ENCODE results near the gene LRRC15. TPM values are rescaled to one million over a fixed set of nuclear protein-coding genes. Genes with fewer than 3 reads are reported as not detected.

LRRC15 gene
- total and polyA plus RNA-seq, 7 donors = 0.01 to 0.09 (median 0.04) TPM; not detected in 4

DNA sequence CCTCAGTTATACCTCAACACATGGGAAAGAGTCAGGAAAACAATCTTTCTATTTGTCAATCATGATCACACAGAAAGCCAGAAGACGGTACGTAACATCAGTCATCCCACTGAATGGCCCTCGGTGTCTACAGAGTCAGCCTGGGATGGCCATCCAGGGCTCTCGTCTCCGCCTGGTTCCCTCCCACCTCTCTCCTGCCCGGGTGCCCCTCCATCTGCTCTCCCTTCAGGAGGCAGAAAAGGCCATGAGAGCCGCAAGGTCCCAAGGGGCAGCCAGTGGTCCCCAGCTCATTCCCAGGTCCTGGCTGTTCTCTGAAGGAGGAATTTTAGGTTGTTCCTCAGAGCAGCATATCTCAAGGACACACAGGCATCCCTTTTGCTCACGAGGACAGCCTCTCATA lies 4.4 kb upstream of the LRRC15 start:
- intact Hi-C loops (cut with DNase I) = loop anchor here in 1 of 2 donors (1.0 kb wide), 1 partner anchor 25 kb away; the partner anchor contains the start of gene GP5
- H3K36me3 ChIP-seq (ENCODE audit: insufficient read depth in 1 of 2, low read depth in 1 of 2) = no peaks in the 10 kb centered on the region
- WGBS, 3 donors = 69 to 73% (median 71%) methylated on average over 8 of the region's 8 CpGs
- H3K4me3 ChIP-seq = no peak overlapping the region
- DNase-seq (peak in 1 of 2 donors; percentile 4), ATAC-seq (no peak)
- H3K27ac ChIP-seq = no peak overlapping the region
- no peaks in the 10 kb centered on the region for H3K9me3 ChIP-seq
- peaks cover 0 to 36% (median 2%) of the 10 kb centered on the region in 3 donors for H3K27me3 ChIP-seq (ENCODE audit: insufficient read depth in 3 of 3, low read length in 2 of 3)
- no peaks in the 10 kb centered on the region for H3K4me1 ChIP-seq
- TF ChIP-seq, protein P1, sequence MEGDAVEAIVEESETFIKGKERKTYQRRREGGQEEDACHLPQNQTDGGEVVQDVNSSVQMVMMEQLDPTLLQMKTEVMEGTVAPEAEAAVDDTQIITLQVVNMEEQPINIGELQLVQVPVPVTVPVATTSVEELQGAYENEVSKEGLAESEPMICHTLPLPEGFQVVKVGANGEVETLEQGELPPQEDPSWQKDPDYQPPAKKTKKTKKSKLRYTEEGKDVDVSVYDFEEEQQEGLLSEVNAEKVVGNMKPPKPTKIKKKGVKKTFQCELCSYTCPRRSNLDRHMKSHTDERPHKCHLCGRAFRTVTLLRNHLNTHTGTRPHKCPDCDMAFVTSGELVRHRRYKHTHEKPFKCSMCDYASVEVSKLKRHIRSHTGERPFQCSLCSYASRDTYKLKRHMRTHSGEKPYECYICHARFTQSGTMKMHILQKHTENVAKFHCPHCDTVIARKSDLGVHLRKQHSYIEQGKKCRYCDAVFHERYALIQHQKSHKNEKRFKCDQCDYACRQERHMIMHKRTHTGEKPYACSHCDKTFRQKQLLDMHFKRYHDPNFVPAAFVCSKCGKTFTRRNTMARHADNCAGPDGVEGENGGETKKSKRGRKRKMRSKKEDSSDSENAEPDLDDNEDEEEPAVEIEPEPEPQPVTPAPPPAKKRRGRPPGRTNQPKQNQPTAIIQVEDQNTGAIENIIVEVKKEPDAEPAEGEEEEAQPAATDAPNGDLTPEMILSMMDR (IDR thresholded peaks at IDR 0.05) = no peak

DNA sequence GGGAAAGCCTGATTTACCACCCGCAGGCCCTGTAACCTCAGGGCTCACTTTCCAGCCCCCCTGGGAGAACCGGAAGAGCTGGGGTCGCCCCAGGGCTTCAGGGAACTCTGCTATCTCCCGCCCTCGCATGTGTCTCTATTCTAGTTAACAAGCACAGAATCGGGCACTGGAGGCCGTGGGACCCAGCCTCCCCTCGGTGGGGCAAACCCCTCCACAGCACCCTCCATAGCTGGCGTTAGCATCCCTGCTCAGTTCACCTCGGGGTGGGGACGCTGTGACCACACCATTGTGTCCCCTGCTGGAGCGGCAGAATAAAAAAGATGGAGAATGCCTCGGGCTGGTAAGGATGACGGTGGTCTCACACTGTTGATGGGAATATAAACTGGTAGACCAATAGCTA lies 3.5 kb upstream of the LRRC15 start:
- Histone ChIP-seq H3K9me3 (no peaks in the 10 kb centered on the region), H3K4me1 (no peaks in the 10 kb centered on the region), H3K4me3 (no peak overlapping the region), H3K36me3 (ENCODE audit: insufficient read depth in 1 of 2, low read depth in 1 of 2) (no peaks in the 10 kb centered on the region), H3K27ac (no peak overlapping the region), H3K27me3 (ENCODE audit: insufficient read depth in 3 of 3, low read length in 2 of 3) (peaks cover 0 to 37% (median 2%) of the 10 kb centered on the region in 3 donors)
- DNase-seq (no peak), ATAC-seq (no peak)
- TF ChIP-seq, protein P1 (IDR thresholded peaks at IDR 0.05) = no peak
- intact Hi-C loops (cut with DNase I) = loop anchor here in 1 of 2 donors (1.0 kb wide), 1 partner anchor 26 kb away; the partner anchor contains the start of gene GP5
- WGBS, 3 donors = 91 to 95% (median 92%) methylated on average over 14 of the region's 14 CpGs

DNA sequence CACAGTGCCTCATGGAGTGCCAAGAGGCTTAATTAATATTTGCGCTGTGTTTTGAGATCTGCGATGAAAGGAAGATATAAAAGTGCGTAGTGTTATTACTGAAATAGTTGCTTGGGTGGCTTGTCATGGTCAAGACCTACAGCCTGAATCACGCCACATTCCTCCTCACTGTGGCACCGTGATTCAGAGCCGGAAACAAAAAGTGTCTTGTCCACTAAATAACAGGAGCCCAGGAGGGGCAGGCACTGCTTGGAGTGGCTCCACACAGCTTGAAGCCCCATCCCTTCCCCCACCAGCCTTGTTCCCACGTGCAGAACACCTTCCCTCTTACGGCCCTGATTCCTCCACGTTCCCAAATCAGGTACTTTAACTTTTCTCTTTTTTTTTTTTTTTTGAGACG lies 1.2 kb upstream of the LRRC15 start:
- Histone ChIP-seq H3K27ac (no peak overlapping the region), H3K9me3 (no peaks in the 10 kb centered on the region), H3K36me3 (ENCODE audit: insufficient read depth in 1 of 2, low read depth in 1 of 2) (no peaks in the 10 kb centered on the region), H3K4me1 (no peaks in the 10 kb centered on the region), H3K27me3 (ENCODE audit: insufficient read depth in 3 of 3, low read length in 2 of 3) (peaks cover 0 to 36% (median 0%) of the 10 kb centered on the region in 3 donors), H3K4me3 (no peak overlapping the region)
- WGBS, 3 donors = 87 to 91% (median 89%) methylated on average over 9 to 10 of the region's 10 CpGs
- DNase-seq (no peak), ATAC-seq (no peak)
- TF ChIP-seq, protein P1 (IDR thresholded peaks at IDR 0.05) = no peak
- intact Hi-C loops (cut with DNase I) = no loop called here

DNA sequence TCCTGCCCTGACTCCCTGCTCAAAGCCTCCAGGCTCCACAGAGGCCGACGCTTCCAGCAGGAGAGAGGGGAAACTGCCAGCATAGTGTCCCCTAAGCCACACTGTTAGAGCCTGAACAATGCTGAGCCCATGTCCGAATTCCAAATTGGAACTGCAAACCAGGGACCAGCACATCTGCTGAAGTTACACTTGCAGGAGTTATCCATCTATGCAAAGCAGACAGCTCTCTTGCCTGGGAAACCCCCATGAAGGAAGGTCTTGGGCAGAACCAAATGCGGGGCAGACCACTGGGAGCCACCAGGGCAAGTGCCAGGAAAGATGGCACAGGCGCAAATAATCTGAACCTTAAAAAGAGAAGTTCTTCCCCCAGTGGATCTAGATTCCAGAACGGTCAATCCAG lies 625 bp downstream of the LRRC15 start:
- TF ChIP-seq, protein P1 (IDR thresholded peaks at IDR 0.05) = no peak

More for the DNA sequence above, 625 bp downstream of the LRRC15 start:
- H3K27ac ChIP-seq = no peak overlapping the region
- no peak overlapping the region for H3K4me3 ChIP-seq
- H3K4me1 ChIP-seq = peaks cover 15% of the 10 kb centered on the region
- ATAC-seq (no peak), DNase-seq (no peak)
- no peaks in the 10 kb centered on the region for H3K36me3 ChIP-seq (ENCODE audit: insufficient read depth in 1 of 2, low read depth in 1 of 2)
- peaks cover 0 to 36% (median 0%) of the 10 kb centered on the region in 3 donors for H3K27me3 ChIP-seq (ENCODE audit: insufficient read depth in 3 of 3, low read length in 2 of 3)
- 33 to 65% (median 43%) methylated on average over 6 of the region's 6 CpGs for WGBS, 3 donors
- intact Hi-C loops (cut with DNase I) = no loop called here
- H3K9me3 ChIP-seq = no peaks in the 10 kb centered on the region
